ENCODE data around the gene RFX4.

Gene RFX4

DNA sequence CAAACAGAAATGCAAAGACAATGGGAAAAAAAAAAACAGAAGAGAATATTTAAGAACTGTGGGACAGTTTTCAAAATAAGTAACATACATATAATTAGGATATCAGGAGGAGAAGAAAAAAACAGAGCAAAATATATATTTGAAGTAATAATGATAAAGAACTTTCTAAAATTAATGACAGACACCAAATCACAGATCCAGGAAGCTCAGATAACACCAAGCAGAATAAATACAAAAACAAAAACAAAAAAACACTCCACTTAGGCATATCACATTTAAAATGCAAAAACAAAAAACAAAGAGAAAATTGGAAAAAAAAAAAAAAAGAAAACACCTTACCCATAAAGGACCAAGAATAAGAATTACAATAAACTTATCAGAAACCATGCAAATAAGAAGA is 9.6 kb upstream of the RFX4 start:
- in situ Hi-C loops (cut with MboI; ENCODE audit: low pct_unique_long_range_greater_than_20kb, low sequenced_read_pairs, unreplicated experiment), result no loop called here
- TF ChIP-seq, protein P1, sequence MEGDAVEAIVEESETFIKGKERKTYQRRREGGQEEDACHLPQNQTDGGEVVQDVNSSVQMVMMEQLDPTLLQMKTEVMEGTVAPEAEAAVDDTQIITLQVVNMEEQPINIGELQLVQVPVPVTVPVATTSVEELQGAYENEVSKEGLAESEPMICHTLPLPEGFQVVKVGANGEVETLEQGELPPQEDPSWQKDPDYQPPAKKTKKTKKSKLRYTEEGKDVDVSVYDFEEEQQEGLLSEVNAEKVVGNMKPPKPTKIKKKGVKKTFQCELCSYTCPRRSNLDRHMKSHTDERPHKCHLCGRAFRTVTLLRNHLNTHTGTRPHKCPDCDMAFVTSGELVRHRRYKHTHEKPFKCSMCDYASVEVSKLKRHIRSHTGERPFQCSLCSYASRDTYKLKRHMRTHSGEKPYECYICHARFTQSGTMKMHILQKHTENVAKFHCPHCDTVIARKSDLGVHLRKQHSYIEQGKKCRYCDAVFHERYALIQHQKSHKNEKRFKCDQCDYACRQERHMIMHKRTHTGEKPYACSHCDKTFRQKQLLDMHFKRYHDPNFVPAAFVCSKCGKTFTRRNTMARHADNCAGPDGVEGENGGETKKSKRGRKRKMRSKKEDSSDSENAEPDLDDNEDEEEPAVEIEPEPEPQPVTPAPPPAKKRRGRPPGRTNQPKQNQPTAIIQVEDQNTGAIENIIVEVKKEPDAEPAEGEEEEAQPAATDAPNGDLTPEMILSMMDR (IDR thresholded peaks at IDR 0.05; ENCODE audit: extremely low read depth, insufficient read depth, missing control alignments), result no peak
- no peak for DNase-seq (ENCODE audit: low spot score)

DNA sequence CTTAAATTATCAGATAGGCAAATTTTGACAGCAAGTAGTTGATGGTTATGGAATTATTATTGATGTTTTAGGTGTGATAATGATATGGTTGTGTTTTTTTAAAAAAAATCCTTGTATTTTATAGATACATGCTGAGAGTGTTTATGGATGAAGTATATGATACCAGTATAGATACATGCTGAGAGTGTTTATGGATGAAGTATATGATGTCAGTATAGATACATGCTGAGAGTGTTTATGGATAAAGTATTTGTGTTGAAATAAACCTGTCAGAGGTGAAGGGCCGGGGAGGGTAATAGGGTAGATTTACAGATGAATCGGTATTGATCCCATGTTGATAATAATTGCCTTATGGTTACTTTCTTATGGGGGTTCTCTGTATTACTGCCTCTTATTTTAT is 6.0 kb upstream of the RFX4 start:
- DNase-seq (ENCODE audit: low spot score), result no peak
- in situ Hi-C loops (cut with MboI; ENCODE audit: low pct_unique_long_range_greater_than_20kb, low sequenced_read_pairs, unreplicated experiment), result no loop called here
- TF ChIP-seq, protein P1 (IDR thresholded peaks at IDR 0.05; ENCODE audit: extremely low read depth, insufficient read depth, missing control alignments), result no peak

DNA sequence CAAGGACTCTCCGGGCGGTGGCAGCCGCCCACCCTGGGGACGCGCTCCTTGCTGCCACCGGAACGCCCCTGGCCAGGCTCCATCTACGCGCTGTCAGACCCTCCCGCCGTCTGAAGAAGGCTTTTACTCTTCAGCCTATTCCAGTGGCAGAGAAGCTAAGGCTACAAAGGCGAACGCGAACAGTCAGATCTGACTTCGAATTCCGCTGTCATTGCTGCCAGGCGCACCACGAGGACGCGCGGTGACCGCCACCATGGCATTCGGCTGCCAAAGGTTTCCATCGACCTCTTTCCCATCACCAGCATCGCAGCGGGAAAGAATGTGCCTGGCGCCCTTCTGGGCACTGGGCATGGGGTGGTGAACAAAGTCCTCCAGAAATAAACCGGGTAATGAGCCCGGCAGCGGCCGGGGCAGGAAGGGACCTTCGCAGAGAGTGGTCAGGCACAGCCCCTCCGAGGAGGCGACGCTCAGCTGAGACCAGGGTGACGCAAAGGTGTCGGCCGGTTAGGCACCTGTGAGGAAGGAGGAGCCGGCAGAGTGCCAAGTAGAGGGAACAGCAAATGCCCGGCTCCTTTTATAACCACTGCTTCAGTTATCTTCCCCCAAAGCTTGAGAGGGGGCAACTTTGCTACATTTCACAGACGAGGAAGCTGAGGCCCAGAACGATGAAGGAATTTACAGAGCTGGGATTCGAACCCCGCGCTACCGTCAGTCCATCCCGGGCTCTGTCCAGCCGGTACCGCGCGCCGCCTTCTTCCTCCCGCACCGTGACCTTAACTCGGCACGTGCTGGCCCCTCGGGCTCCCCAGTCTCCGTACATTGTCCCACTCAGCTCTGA is 1.9 kb upstream of the RFX4 start:
- TF ChIP-seq, protein P1 (IDR thresholded peaks at IDR 0.05; ENCODE audit: extremely low read depth, insufficient read depth, missing control alignments), result no peak
- DNase-seq (ENCODE audit: low spot score), result no peak
- in situ Hi-C loops (cut with MboI; ENCODE audit: low pct_unique_long_range_greater_than_20kb, low sequenced_read_pairs, unreplicated experiment), result no loop called here

DNA sequence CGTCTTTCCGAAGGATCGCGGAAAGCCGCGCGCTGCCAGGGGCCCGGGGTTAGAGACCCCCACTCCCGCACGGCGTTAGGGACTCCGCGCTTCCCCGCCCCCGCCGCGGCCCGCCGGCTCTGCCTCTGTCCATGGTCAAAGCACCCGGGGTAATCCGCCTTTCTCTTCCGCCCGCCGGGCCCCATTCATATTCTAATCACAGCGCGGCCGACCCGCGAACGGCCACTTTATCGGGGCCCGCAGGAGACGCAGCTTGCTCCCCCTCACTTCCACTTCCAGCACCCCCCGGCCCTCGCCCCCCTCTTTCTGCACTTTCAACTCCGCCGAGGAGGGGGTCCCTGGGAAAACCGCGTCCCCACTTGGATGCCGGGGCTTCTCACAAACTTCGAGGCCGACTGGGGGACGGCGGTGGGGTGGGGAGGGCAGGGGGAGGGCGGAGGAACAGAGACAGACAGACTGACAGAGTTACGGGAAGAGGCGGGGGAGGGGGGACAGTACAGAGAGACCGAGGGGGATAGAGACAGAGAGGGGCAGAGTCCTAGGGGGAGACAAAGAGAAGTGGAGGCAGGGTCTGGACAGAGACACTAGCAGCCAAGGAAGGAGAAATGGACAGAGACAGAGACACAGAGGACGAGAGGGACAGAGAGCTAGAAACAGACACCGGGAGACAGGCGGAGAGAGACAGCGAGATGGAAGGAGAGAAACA is 1.1 kb upstream of the RFX4 start:
- TF ChIP-seq, protein P1 (IDR thresholded peaks at IDR 0.05; ENCODE audit: extremely low read depth, insufficient read depth, missing control alignments), result no peak
- peak; percentile 44 for DNase-seq (ENCODE audit: low spot score)
- in situ Hi-C loops (cut with MboI; ENCODE audit: low pct_unique_long_range_greater_than_20kb, low sequenced_read_pairs, unreplicated experiment), result no loop called here

DNA sequence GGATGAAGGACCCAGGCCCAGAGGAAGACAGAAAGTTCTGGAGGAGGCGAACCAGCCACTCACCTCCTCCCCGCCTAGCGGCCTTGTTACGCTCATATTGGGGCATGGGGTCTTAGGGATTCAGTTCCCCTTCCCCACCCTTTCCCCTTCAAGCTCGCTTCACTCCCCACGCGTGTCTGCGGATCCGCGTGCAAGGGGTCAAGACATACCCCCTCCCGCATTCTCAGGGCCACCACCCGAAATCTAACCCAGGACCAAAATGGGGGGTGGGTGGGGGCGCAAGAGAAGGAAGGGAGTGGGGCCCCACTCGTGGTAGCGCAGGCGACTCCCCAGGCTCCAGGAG is 584 bp upstream of the RFX4 start:
- DNase-seq (ENCODE audit: low spot score), result no peak
- in situ Hi-C loops (cut with MboI; ENCODE audit: low pct_unique_long_range_greater_than_20kb, low sequenced_read_pairs, unreplicated experiment), result no loop called here
- TF ChIP-seq, protein P1 (IDR thresholded peaks at IDR 0.05; ENCODE audit: extremely low read depth, insufficient read depth, missing control alignments), result no peak

DNA sequence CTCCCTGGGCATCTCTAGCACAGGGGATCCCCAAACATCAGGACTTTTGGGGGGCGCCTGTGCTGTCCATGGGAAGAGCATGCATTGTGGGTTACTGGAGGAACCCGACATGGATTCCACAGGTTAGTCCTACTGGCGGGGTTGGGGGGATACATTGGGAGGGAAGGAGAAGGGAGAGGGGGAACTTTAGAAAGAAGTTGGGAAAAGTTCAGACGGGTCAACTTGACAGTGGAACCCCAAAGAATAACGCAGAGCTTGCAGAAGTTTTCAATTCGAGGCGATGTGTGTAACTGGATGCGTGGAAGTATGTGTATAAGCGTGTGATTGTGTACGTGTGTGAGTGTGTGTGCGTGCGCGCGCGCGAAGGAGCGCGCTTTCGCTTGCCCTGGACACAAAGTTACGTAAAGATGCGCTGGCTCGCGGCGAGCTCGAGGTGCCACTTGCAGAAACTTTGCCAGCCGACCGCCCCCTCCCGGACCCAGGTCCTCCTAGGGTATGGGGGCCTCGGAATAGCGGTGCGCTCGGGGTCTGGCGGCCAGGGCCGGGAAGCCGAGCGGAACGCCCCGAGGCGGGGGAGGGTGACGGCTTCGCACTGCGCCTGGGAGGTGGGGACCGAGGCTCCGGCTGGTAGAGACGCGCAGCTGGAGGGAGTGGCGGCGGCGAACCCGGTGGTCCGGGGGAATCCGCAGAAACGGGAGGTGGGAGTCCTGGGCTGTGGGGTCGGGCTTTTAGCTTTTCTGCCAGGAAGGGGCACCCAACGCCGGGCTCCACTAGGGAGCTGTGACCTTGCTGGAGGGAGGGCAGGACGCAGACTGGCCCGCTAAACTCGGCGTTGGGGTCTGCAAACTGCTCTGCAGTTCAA is 669 bp downstream of the RFX4 start:
- TF ChIP-seq, protein P1 (IDR thresholded peaks at IDR 0.05; ENCODE audit: extremely low read depth, insufficient read depth, missing control alignments), result no peak
- peak; percentile 37 for DNase-seq (ENCODE audit: low spot score)
- in situ Hi-C loops (cut with MboI; ENCODE audit: low pct_unique_long_range_greater_than_20kb, low sequenced_read_pairs, unreplicated experiment), result no loop called here

Data from GM13977 (cell line).